Liver (tissue), 9 donors: ENCODE data around the gene NFYC. TPM values are rescaled to one million over a fixed set of nuclear protein-coding genes. Genes with fewer than 3 reads are reported as not detected.

Experiments used
- DNase-seq: peaks from one replicate; pipeline ENCODE4 v3.0.0-alpha.2; 2017; ENCODE audit warnings: low spot score
- H3K27ac ChIP-seq, 2 donors: one replicate each; pipeline ENCODE4 v1.7.0; 2013; ENCODE audit warnings: inconsistent platforms in 2 of 2, low read length in 2 of 2, control low read depth in 1 of 2, low read depth in 1 of 2, mild to moderate bottlenecking in 1 of 2
- H3K27me3 ChIP-seq, 4 donors: one replicate each; pipeline versions ENCODE4 v1.6.1 to v1.7.0; 2013; ENCODE audit warnings: low read length in 3 of 4, inconsistent platforms in 1 of 4, mild to moderate bottlenecking in 1 of 4, moderate library complexity in 1 of 4; ENCODE audit not compliant: control insufficient read depth in 4 of 4, insufficient read depth in 4 of 4
- H3K36me3 ChIP-seq, 4 donors: one replicate each; pipeline versions ENCODE4 v1.6.1 to v1.7.0; 2013; ENCODE audit warnings: low read length in 3 of 4, mild to moderate bottlenecking in 3 of 4, low read depth in 1 of 4, moderate library complexity in 1 of 4; ENCODE audit not compliant: control insufficient read depth in 4 of 4, insufficient read depth in 3 of 4
- H3K4me1 ChIP-seq, 4 donors: one replicate each; pipeline versions ENCODE4 v1.6.1 to v1.7.0; 2013; ENCODE audit warnings: low read length in 3 of 4, mild to moderate bottlenecking in 3 of 4, moderate library complexity in 1 of 4; ENCODE audit not compliant: control insufficient read depth in 4 of 4, insufficient read depth in 4 of 4
- H3K4me3 ChIP-seq, 3 donors: one replicate each; pipeline versions ENCODE4 v1.6.1 to v1.7.0; 2013; ENCODE audit warnings: low read length in 3 of 3, control low read depth in 1 of 3, low read depth in 1 of 3, mild to moderate bottlenecking in 1 of 3
- H3K9ac ChIP-seq, 2 donors: one replicate each; pipeline ENCODE4 v1.7.0; 2013; ENCODE audit warnings: low read length in 2 of 2, mild to moderate bottlenecking in 2 of 2, moderate library complexity in 2 of 2, control low read depth in 1 of 2, low read depth in 1 of 2
- H3K9me3 ChIP-seq, 4 donors: one replicate each; pipeline versions ENCODE4 v1.6.1 to v1.7.0; 2013; ENCODE audit warnings: low read length in 3 of 4; ENCODE audit not compliant: control insufficient read depth in 4 of 4
- EGR1 ChIP-seq, 2 donors: IDR thresholded peaks; 2 replicates each; pipeline ENCODE4 v1.6.1; 2016 to 2018; ENCODE audit warnings: antibody characterized with exemption in 2 of 2, low read depth in 2 of 2
- FOXA1 ChIP-seq: IDR thresholded peaks from 2 replicates; pipeline ENCODE4 v1.6.1; 2016; ENCODE audit warnings: antibody characterized with exemption
- FOXA2 ChIP-seq: IDR thresholded peaks from 2 replicates; pipeline ENCODE4 v1.6.1; 2016; ENCODE audit warnings: antibody characterized with exemption
- GABPA ChIP-seq, 2 donors: IDR thresholded peaks in 1 of 2; conservative IDR thresholded peaks in 1 of 2; 2 replicates each; pipeline ENCODE4 v1.6.1; 2016; ENCODE audit warnings: antibody characterized with exemption in 2 of 2, mild to moderate bottlenecking in 1 of 2, moderate library complexity in 1 of 2
- HNF4A ChIP-seq, 2 donors: conservative IDR thresholded peaks; 2 replicates each; pipeline ENCODE4 v1.6.1; 2016; ENCODE audit warnings: antibody characterized with exemption in 2 of 2, mild to moderate bottlenecking in 2 of 2
- HNF4G ChIP-seq: IDR thresholded peaks from 2 replicates; pipeline ENCODE4 v1.6.1; 2016; ENCODE audit warnings: antibody characterized with exemption
- JUND ChIP-seq, 2 donors: IDR thresholded peaks; 2 replicates each; pipeline ENCODE4 v1.6.1; 2016; ENCODE audit warnings: antibody characterized with exemption in 2 of 2
- NR2F2 ChIP-seq: IDR thresholded peaks from 2 replicates; pipeline ENCODE4 v1.6.1; 2016; ENCODE audit warnings: antibody characterized with exemption
- RAD21 ChIP-seq, 2 donors: IDR thresholded peaks; 2 replicates each; pipeline ENCODE4 v1.6.1; 2016; ENCODE audit warnings: antibody characterized with exemption in 2 of 2, mild to moderate bottlenecking in 2 of 2
- RXRA ChIP-seq, 2 donors: IDR thresholded peaks; 2 replicates each; pipeline ENCODE4 v1.6.1; 2017 to 2018; ENCODE audit warnings: antibody characterized with exemption in 2 of 2, mild to moderate bottlenecking in 1 of 2
- SP1 ChIP-seq: IDR thresholded peaks from 2 replicates; pipeline ENCODE4 v1.6.1; 2018; ENCODE audit warnings: antibody characterized with exemption, mild to moderate bottlenecking
- TAF1 ChIP-seq: conservative IDR thresholded peaks from 2 replicates; pipeline ENCODE4 v1.6.1; 2016; ENCODE audit warnings: antibody characterized with exemption, mild to moderate bottlenecking
- YY1 ChIP-seq: IDR thresholded peaks from 2 replicates; pipeline ENCODE4 v1.6.1; 2016; ENCODE audit warnings: antibody characterized with exemption, mild to moderate bottlenecking
- WGBS: extraction: QIAGEN DNeasy Blood & Tissue Kit; methylation state at CpG from one replicate; pipeline ENCODE4 v1.1.7; 2013; 5-methylcytosine and 5-hydroxymethylcytosine counted together
- polyA plus RNA-seq, 2 donors: library from polyadenylated mRNA; stranded (reverse) in 1 of 2; unstranded in 1 of 2; fragments of 200-250 nt in 1 of 2; fragments of >200 nt in 1 of 2; fragmentation: Nextera tagmentation in 1 of 2; extraction: Ambion mirVana in 1 of 2; gene quantifications; one replicate each; pipeline versions ENCODE4 v1.2.1 to v1.2.3, GENCODE V29; 2013 to 2015
- total RNA-seq, 2 donors: library from RNA; depleted of rRNA; stranded (reverse); fragments of >200 nt; gene quantifications; one replicate each; pipeline ENCODE4 v1.2.3, GENCODE V29; 2014
- TF ChIP-seq, protein P1 (sequence below): IDR thresholded peaks from 2 replicates; pipeline ENCODE4 v1.6.1; 2016; ENCODE audit warnings: antibody characterized with exemption
- TF ChIP-seq, protein P2 (sequence below): IDR thresholded peaks from 2 replicates; pipeline ENCODE4 v1.6.1; 2016; ENCODE audit warnings: antibody characterized with exemption
- TF ChIP-seq, protein P3 (sequence below): fragments of 150-350 bp; IDR thresholded peaks from 2 replicates; pipeline ENCODE4 v1.5.1; 2017; ENCODE audit warnings: improper control_type of control experiment, low read depth, low read length; ENCODE audit not compliant: missing input control
- TF ChIP-seq, protein P4 (sequence below): IDR thresholded peaks from 2 replicates; pipeline ENCODE4 v1.6.1; 2016; ENCODE audit warnings: antibody characterized with exemption, mild to moderate bottlenecking
- TF ChIP-seq, protein P5 (sequence below): IDR thresholded peaks from 2 replicates; pipeline ENCODE4 v1.6.1; 2016; ENCODE audit warnings: antibody characterized with exemption
- donor health status: healthy.
- donor health status: healthy.
- donor health status: healthy.
- donor health status: healthy.
- donor health status: healthy.

NFYC gene
- total and polyA plus RNA-seq, 4 donors: 18.3 to 28.1 (median 26.8) TPM

DNA sequence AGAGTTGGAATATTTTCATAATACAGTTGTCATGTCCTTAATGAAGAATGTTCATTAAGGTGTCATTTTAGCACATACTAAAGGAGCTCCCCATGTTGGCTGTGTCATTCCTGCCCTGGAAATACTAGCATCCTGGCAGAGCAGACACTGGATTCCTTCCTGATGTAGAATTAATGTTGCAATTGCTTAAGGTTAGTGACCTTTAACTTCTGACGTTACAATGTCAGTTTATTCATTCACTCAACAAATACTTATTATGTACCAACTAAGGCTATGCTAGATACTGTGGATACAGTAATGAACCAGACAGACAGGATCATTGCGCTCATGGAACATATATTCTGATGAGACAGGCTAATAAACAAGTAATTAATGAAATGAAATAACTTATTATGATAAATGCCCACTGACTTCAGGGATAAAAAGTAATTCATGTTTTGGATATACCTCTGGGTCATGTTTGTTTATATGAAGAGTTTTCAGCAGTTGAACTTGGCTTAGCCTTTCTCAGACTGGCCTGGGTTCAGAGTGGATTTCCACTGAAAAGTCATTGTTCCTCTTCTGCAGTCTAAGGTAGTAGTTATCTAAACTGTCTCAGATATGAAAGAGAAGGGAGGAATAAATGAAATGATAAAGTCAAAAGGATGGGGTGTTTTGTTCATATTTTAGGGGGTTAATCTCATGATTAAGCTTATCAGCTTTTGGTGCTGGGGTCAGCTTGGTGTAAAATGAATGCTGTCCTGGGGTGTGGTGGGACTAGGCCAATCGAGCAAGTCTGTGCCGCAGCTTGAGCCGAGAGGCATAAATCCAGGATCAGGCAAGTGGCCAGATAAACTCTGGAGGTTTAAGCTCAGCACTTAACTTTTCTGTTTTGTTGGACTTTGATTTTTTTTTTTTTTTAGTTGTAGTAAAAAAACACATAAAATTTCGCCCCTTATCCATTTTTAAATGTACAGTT is 48.8 kb downstream of the NFYC start:
- H3K9me3 ChIP-seq: no peaks in the 10 kb centered on the region
- peak overlapping the region; percentile 75 to 76 for H3K27ac ChIP-seq
- TF ChIP-seq, protein P1, sequence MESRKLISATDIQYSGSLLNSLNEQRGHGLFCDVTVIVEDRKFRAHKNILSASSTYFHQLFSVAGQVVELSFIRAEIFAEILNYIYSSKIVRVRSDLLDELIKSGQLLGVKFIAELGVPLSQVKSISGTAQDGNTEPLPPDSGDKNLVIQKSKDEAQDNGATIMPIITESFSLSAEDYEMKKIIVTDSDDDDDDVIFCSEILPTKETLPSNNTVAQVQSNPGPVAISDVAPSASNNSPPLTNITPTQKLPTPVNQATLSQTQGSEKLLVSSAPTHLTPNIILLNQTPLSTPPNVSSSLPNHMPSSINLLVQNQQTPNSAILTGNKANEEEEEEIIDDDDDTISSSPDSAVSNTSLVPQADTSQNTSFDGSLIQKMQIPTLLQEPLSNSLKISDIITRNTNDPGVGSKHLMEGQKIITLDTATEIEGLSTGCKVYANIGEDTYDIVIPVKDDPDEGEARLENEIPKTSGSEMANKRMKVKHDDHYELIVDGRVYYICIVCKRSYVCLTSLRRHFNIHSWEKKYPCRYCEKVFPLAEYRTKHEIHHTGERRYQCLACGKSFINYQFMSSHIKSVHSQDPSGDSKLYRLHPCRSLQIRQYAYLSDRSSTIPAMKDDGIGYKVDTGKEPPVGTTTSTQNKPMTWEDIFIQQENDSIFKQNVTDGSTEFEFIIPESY: peak; percentile 60
- TF ChIP-seq RXRA (IDR thresholded peaks at IDR 0.05) (peak; percentile 94 to 96), GABPA (IDR thresholded peaks at IDR 0.05 in 1 of 2, conservative IDR thresholded peaks at IDR 0.05 in 1 of 2) (peak in 1 of 2 donors; percentile 76), YY1 (peak; percentile 66), RAD21 (IDR thresholded peaks at IDR 0.05) (peak; percentile 11 to 58), JUND (IDR thresholded peaks at IDR 0.05) (peak; percentile 14 to 56), TAF1 (peak; percentile 37), HNF4G (peak; percentile 27), FOXA1 (no peak), SP1 (peak; percentile 79), HNF4A (conservative IDR thresholded peaks at IDR 0.05) (peak; percentile 64 to 69), EGR1 (IDR thresholded peaks at IDR 0.05; ENCODE audit: low read depth in 2 of 2) (no peak), FOXA2 (peak; percentile 63), NR2F2 (peak; percentile 95)
- TF ChIP-seq, protein P2, sequence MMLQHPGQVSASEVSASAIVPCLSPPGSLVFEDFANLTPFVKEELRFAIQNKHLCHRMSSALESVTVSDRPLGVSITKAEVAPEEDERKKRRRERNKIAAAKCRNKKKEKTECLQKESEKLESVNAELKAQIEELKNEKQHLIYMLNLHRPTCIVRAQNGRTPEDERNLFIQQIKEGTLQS: peak; percentile 21
- TF ChIP-seq, protein P3, sequence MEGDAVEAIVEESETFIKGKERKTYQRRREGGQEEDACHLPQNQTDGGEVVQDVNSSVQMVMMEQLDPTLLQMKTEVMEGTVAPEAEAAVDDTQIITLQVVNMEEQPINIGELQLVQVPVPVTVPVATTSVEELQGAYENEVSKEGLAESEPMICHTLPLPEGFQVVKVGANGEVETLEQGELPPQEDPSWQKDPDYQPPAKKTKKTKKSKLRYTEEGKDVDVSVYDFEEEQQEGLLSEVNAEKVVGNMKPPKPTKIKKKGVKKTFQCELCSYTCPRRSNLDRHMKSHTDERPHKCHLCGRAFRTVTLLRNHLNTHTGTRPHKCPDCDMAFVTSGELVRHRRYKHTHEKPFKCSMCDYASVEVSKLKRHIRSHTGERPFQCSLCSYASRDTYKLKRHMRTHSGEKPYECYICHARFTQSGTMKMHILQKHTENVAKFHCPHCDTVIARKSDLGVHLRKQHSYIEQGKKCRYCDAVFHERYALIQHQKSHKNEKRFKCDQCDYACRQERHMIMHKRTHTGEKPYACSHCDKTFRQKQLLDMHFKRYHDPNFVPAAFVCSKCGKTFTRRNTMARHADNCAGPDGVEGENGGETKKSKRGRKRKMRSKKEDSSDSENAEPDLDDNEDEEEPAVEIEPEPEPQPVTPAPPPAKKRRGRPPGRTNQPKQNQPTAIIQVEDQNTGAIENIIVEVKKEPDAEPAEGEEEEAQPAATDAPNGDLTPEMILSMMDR: no peak
- TF ChIP-seq, protein P4, sequence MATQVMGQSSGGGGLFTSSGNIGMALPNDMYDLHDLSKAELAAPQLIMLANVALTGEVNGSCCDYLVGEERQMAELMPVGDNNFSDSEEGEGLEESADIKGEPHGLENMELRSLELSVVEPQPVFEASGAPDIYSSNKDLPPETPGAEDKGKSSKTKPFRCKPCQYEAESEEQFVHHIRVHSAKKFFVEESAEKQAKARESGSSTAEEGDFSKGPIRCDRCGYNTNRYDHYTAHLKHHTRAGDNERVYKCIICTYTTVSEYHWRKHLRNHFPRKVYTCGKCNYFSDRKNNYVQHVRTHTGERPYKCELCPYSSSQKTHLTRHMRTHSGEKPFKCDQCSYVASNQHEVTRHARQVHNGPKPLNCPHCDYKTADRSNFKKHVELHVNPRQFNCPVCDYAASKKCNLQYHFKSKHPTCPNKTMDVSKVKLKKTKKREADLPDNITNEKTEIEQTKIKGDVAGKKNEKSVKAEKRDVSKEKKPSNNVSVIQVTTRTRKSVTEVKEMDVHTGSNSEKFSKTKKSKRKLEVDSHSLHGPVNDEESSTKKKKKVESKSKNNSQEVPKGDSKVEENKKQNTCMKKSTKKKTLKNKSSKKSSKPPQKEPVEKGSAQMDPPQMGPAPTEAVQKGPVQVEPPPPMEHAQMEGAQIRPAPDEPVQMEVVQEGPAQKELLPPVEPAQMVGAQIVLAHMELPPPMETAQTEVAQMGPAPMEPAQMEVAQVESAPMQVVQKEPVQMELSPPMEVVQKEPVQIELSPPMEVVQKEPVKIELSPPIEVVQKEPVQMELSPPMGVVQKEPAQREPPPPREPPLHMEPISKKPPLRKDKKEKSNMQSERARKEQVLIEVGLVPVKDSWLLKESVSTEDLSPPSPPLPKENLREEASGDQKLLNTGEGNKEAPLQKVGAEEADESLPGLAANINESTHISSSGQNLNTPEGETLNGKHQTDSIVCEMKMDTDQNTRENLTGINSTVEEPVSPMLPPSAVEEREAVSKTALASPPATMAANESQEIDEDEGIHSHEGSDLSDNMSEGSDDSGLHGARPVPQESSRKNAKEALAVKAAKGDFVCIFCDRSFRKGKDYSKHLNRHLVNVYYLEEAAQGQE: peak; percentile 52
- TF ChIP-seq, protein P5, sequence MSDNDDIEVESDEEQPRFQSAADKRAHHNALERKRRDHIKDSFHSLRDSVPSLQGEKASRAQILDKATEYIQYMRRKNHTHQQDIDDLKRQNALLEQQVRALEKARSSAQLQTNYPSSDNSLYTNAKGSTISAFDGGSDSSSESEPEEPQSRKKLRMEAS: peak; percentile 58
- 28% methylated on average over 6 of the region's 6 CpGs for WGBS
- no peaks in the 10 kb centered on the region for H3K27me3 ChIP-seq
- no peak overlapping the region for H3K4me3 ChIP-seq
- H3K4me1 ChIP-seq: peaks cover 10 to 66% (median 44%) of the 10 kb centered on the region in 4 donors
- H3K9ac ChIP-seq: peak overlapping the region; percentile 0 to 15
- no peak for DNase-seq
- peaks cover 0 to 8% (median 2%) of the 10 kb centered on the region in 4 donors for H3K36me3 ChIP-seq
